ENCODE data around the gene CACNA1A.
A peak's percentile ranks its signal among the peaks of the same experiment; 100 is the strongest.

CACNA1A gene

GRCh38 chr19:13309864-13310263 lies 196.4 kb downstream of the CACNA1A start:
- no peak overlapping the region for H2AK5ac ChIP-seq (ENCODE audit: low read length)
- H3K4me3 ChIP-seq (ENCODE audit: low read length): no peak overlapping the region
- H2BK15ac ChIP-seq (replicated peaks; ENCODE audit: low read depth): no peak overlapping the region
- H3K27me3 ChIP-seq (ENCODE audit: insufficient read depth, low read length, poor library complexity): no peaks in the 10 kb centered on the region
- no peak overlapping the region for H2BK5ac ChIP-seq (ENCODE audit: low read length)
- no peaks in the 10 kb centered on the region for H3K36me3 ChIP-seq (ENCODE audit: control insufficient read depth, insufficient read depth, low read length)
- H3K79me1 ChIP-seq (ENCODE audit: low read length): no peaks in the 10 kb centered on the region
- H3K9ac ChIP-seq (ENCODE audit: low read length): no peak overlapping the region
- H3K4ac ChIP-seq (ENCODE audit: low read depth, low read length): no peak overlapping the region
- H3K56ac ChIP-seq (ENCODE audit: low read length): no peak overlapping the region
- H3K23ac ChIP-seq (ENCODE audit: low read length): no peak overlapping the region
- no peaks in the 10 kb centered on the region for H3K4me1 ChIP-seq (ENCODE audit: control insufficient read depth, low read depth, low read length)
- WGBS (ENCODE audit: extremely low coverage, insufficient coverage, low lambda C conversion rate): no CpG with 5 or more reads among the region's 8 CpGs
- H3K18ac ChIP-seq (ENCODE audit: low read length): no peak overlapping the region
- no peak overlapping the region for H4K8ac ChIP-seq (ENCODE audit: low read depth, low read length)
- H2BK120ac ChIP-seq (ENCODE audit: low read depth, low read length): no peak overlapping the region
- H3K4me2 ChIP-seq (ENCODE audit: low read length): no peak overlapping the region
- no peak overlapping the region for H4K5ac ChIP-seq (ENCODE audit: low read length)
- H3K27ac ChIP-seq (ENCODE audit: low read depth, low read length): no peak overlapping the region
- DNase-seq: no peak
- no peaks in the 10 kb centered on the region for H3K79me2 ChIP-seq (ENCODE audit: control insufficient read depth, insufficient read depth, low read length)

DNA sequence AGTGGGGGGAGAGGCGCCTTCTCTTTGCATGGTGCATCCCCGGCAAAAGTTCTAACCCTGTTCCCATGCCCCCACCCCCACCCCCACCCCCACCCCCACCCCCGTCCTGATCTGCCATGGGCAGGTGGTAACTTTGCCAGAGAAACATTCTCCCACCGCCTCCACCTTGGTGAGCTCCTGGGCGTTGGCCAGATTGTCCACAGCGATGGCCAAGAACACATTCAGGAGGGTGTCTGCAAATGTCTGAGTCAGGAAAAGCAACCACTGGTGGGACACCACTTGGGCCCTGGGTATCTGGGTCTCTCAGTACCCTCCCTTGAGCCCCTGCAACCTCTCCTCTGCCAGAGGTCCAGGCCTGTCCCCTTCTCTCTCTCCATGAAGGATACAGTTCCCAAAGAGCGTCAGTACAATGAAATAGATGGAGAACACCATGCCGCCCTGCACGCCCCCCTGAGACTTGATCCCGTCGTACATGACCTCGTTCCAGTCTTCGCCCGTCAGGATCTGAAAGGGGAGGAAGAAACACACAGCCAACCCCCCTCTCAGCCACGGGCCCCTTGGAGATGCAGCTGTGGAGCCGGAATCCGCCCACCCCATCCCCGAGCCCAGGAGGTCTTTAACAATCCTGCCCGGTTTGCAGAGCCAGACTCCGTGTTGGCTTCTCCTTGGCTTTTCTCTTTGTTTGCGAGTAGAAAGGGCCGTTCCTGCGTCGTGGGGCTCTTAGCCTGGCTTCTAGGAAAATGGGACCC lies 202.7 kb downstream of the CACNA1A start:
- Histone ChIP-seq H3K9ac (ENCODE audit: low read length) (no peak overlapping the region), H4K5ac (ENCODE audit: low read length) (no peak overlapping the region), H3K4ac (ENCODE audit: low read depth, low read length) (no peak overlapping the region), H2AK5ac (ENCODE audit: low read length) (no peak overlapping the region), H3K27ac (ENCODE audit: low read depth, low read length) (no peak overlapping the region), H4K8ac (ENCODE audit: low read depth, low read length) (no peak overlapping the region), H2BK15ac (replicated peaks; ENCODE audit: low read depth) (no peak overlapping the region), H2BK120ac (ENCODE audit: low read depth, low read length) (no peak overlapping the region), H3K4me2 (ENCODE audit: low read length) (no peak overlapping the region), H3K18ac (ENCODE audit: low read length) (no peak overlapping the region), H3K4me3 (ENCODE audit: low read length) (no peak overlapping the region), H3K79me1 (ENCODE audit: low read length) (no peaks in the 10 kb centered on the region), H3K56ac (ENCODE audit: low read length) (no peak overlapping the region), H3K4me1 (ENCODE audit: control insufficient read depth, low read depth, low read length) (no peaks in the 10 kb centered on the region), H2BK5ac (ENCODE audit: low read length) (no peak overlapping the region), H3K27me3 (ENCODE audit: insufficient read depth, low read length, poor library complexity) (no peaks in the 10 kb centered on the region), H3K23ac (ENCODE audit: low read length) (no peak overlapping the region), H3K79me2 (ENCODE audit: control insufficient read depth, insufficient read depth, low read length) (no peaks in the 10 kb centered on the region), H3K36me3 (ENCODE audit: control insufficient read depth, insufficient read depth, low read length) (no peaks in the 10 kb centered on the region)
- no peak for DNase-seq
- no CpG with 5 or more reads among the region's 24 CpGs for WGBS (ENCODE audit: extremely low coverage, insufficient coverage, low lambda C conversion rate)

GRCh38 chr19:13302526-13303270 lies 203.6 kb downstream of the CACNA1A start:
- no peaks in the 10 kb centered on the region for H3K36me3 ChIP-seq (ENCODE audit: control insufficient read depth, insufficient read depth, low read length)
- no peak overlapping the region for H3K9ac ChIP-seq (ENCODE audit: low read length)
- H3K23ac ChIP-seq (ENCODE audit: low read length): no peak overlapping the region
- no peak overlapping the region for H2BK120ac ChIP-seq (ENCODE audit: low read depth, low read length)
- H3K79me1 ChIP-seq (ENCODE audit: low read length): no peaks in the 10 kb centered on the region
- H3K4me3 ChIP-seq (ENCODE audit: low read length): no peak overlapping the region
- H4K8ac ChIP-seq (ENCODE audit: low read depth, low read length): no peak overlapping the region
- H2BK5ac ChIP-seq (ENCODE audit: low read length): no peak overlapping the region
- no peak overlapping the region for H3K4me2 ChIP-seq (ENCODE audit: low read length)
- no peak overlapping the region for H4K5ac ChIP-seq (ENCODE audit: low read length)
- H3K27me3 ChIP-seq (ENCODE audit: insufficient read depth, low read length, poor library complexity): no peaks in the 10 kb centered on the region
- peak; percentile 52 for DNase-seq
- H3K4ac ChIP-seq (ENCODE audit: low read depth, low read length): no peak overlapping the region
- no peaks in the 10 kb centered on the region for H3K79me2 ChIP-seq (ENCODE audit: control insufficient read depth, insufficient read depth, low read length)
- no CpG with 5 or more reads among the region's 12 CpGs for WGBS (ENCODE audit: extremely low coverage, insufficient coverage, low lambda C conversion rate)
- H3K56ac ChIP-seq (ENCODE audit: low read length): no peak overlapping the region
- H2AK5ac ChIP-seq (ENCODE audit: low read length): no peak overlapping the region
- no peak overlapping the region for H3K27ac ChIP-seq (ENCODE audit: low read depth, low read length)
- no peak overlapping the region for H3K18ac ChIP-seq (ENCODE audit: low read length)
- no peak overlapping the region for H2BK15ac ChIP-seq (replicated peaks; ENCODE audit: low read depth)
- H3K4me1 ChIP-seq (ENCODE audit: control insufficient read depth, low read depth, low read length): no peaks in the 10 kb centered on the region

GRCh38 chr19:13301627-13302334 lies 204.5 kb downstream of the CACNA1A start:
- no CpG with 5 or more reads among the region's 10 CpGs for WGBS (ENCODE audit: extremely low coverage, insufficient coverage, low lambda C conversion rate)
- Histone ChIP-seq H3K4ac (ENCODE audit: low read depth, low read length) (no peak overlapping the region), H3K56ac (ENCODE audit: low read length) (no peak overlapping the region), H3K36me3 (ENCODE audit: control insufficient read depth, insufficient read depth, low read length) (no peaks in the 10 kb centered on the region), H3K9ac (ENCODE audit: low read length) (no peak overlapping the region), H3K4me2 (ENCODE audit: low read length) (no peak overlapping the region), H3K18ac (ENCODE audit: low read length) (no peak overlapping the region), H4K8ac (ENCODE audit: low read depth, low read length) (no peak overlapping the region), H3K27ac (ENCODE audit: low read depth, low read length) (no peak overlapping the region), H3K79me1 (ENCODE audit: low read length) (no peaks in the 10 kb centered on the region), H3K27me3 (ENCODE audit: insufficient read depth, low read length, poor library complexity) (no peaks in the 10 kb centered on the region), H3K79me2 (ENCODE audit: control insufficient read depth, insufficient read depth, low read length) (no peaks in the 10 kb centered on the region), H2AK5ac (ENCODE audit: low read length) (no peak overlapping the region), H3K4me3 (ENCODE audit: low read length) (no peak overlapping the region), H2BK120ac (ENCODE audit: low read depth, low read length) (no peak overlapping the region), H2BK5ac (ENCODE audit: low read length) (no peak overlapping the region), H2BK15ac (replicated peaks; ENCODE audit: low read depth) (no peak overlapping the region), H3K4me1 (ENCODE audit: control insufficient read depth, low read depth, low read length) (no peaks in the 10 kb centered on the region), H4K5ac (ENCODE audit: low read length) (no peak overlapping the region), H3K23ac (ENCODE audit: low read length) (no peak overlapping the region)
- no peak for DNase-seq

DNA sequence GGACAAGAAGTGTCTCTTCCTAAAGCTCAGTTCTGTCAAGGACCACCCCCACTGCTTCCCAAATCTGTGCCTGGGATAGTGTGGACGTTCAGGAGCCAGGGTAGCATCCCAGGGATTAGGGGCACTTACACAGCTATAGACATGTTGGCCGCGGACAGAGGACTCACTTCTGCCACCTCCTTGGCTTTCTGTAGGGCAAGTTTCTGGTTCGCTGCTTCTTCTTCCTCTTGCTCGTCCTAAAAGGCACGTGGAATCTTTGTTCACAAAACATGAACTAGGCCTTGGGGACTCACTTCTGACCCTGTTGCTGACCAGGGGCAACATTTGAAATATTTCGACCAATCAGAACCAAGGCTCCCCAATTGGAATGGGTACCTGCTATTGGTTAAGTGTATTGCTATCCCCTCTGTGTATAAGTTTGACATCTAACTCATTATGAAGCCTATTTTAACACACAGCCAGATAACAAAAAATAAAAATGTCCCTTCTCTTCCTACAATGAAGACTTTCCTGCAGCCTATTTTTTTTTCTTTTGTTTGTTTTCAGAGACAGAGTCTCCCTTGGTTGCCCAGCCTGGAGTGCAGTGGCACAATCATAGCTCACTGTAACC lies 205.8 kb downstream of the CACNA1A start:
- Histone ChIP-seq H4K5ac (ENCODE audit: low read length) (no peak overlapping the region), H3K27ac (ENCODE audit: low read depth, low read length) (no peak overlapping the region), H4K8ac (ENCODE audit: low read depth, low read length) (no peak overlapping the region), H3K4me2 (ENCODE audit: low read length) (no peak overlapping the region), H3K27me3 (ENCODE audit: insufficient read depth, low read length, poor library complexity) (no peaks in the 10 kb centered on the region), H3K4me1 (ENCODE audit: control insufficient read depth, low read depth, low read length) (no peaks in the 10 kb centered on the region), H3K23ac (ENCODE audit: low read length) (no peak overlapping the region), H2BK120ac (ENCODE audit: low read depth, low read length) (no peak overlapping the region), H3K36me3 (ENCODE audit: control insufficient read depth, insufficient read depth, low read length) (no peaks in the 10 kb centered on the region), H2BK5ac (ENCODE audit: low read length) (no peak overlapping the region), H2BK15ac (replicated peaks; ENCODE audit: low read depth) (no peak overlapping the region), H3K9ac (ENCODE audit: low read length) (no peak overlapping the region), H3K18ac (ENCODE audit: low read length) (no peak overlapping the region), H3K4me3 (ENCODE audit: low read length) (no peak overlapping the region), H3K79me1 (ENCODE audit: low read length) (no peaks in the 10 kb centered on the region), H3K79me2 (ENCODE audit: control insufficient read depth, insufficient read depth, low read length) (no peaks in the 10 kb centered on the region), H3K56ac (ENCODE audit: low read length) (no peak overlapping the region), H3K4ac (ENCODE audit: low read depth, low read length) (no peak overlapping the region), H2AK5ac (ENCODE audit: low read length) (no peak overlapping the region)
- no CpG with 5 or more reads among the region's 7 CpGs for WGBS (ENCODE audit: extremely low coverage, insufficient coverage, low lambda C conversion rate)
- no peak for DNase-seq

All from mesendoderm (in vitro differentiated cells).